Measurements from ENCODE around the gene DNASE2. TPM values are rescaled to one million over a fixed set of nuclear protein-coding genes. Genes with fewer than 3 reads are reported as not detected.
"Not testable (repeated sequence)": the region's sequence is repeated elsewhere in the genome, so short reads cannot be mapped to it uniquely, and the experiment has no call there.

The DNASE2 gene
- total RNA-seq, 1 experiment from 2014 or later: 13.7 TPM

GRCh38 chr19:12864721-12865715 lies 16.2 kb downstream of the DNASE2 start:
- no peak for DNase-seq (ENCODE audit: low read depth)

- no peak for DNase-seq (ENCODE audit: low read depth)
Measured at GRCh38 chr19:12864143-12864542, 17.1 kb downstream of the DNASE2 start.

- DNase-seq (ENCODE audit: low read depth): no peak
Measured at GRCh38 chr19:12859546-12859945, 21.7 kb downstream of the DNASE2 start.

- DNase-seq (ENCODE audit: low read depth): no peak
Measured at GRCh38 chr19:12858041-12858928, 23.0 kb downstream of the DNASE2 start.

- DNase-seq (ENCODE audit: low read depth): no peak
Measured at GRCh38 chr19:12856653-12857052, 24.6 kb downstream of the DNASE2 start.

GRCh38 chr19:12847159-12848139 lies 33.8 kb downstream of the DNASE2 start:
- DNase-seq (ENCODE audit: low read depth): peak; percentile 91

- DNase-seq (ENCODE audit: low read depth): not testable (repeated sequence)
Measured at GRCh38 chr19:12846613-12847012, 34.6 kb downstream of the DNASE2 start.

- DNase-seq (ENCODE audit: low read depth): peak; percentile 54
Measured at GRCh38 chr19:12843999-12844732, 37.1 kb downstream of the DNASE2 start.

DNA sequence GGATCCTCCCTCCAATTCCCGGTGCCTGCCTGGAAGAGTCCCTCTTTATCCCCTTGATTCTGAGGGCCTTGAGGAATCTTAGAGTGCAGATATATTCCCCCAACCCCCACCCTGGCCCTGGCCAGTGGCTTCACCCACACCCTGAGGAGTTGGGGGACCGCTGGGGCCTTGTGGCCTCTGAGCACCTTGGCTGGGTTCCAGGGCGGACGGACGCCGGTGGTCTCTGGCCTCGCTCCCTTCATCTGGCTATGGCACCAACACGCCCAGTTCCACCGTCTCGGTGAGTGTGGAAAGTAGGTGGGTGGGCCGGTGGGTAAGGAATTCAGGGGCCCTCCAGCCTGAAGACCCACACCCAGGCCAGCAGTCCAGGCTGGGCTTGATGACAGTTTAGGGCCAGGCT lies 37.9 kb downstream of the DNASE2 start:
- DNase-seq (ENCODE audit: low read depth): no peak

DNA sequence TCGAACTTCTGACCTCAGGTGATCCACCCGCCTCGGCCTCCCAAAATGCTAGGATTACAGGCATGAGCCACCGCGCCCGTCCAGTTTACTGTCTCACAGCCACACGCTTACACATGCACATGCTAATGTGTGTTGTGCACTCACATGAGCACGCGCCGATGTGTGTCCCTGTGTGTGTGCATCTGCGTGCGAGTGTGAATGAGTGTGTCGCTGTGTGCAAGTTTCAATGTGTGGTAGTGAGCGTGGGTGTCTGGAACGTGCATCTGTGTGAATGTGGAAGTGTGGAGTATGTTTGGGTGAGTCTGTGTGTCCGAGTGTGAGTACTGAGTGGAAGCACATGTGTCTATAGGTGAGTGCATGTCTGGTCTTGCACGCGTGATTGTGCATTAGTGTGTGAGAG lies 38.7 kb downstream of the DNASE2 start:
- DNase-seq (ENCODE audit: low read depth): no peak

GRCh38 chr19:12841094-12841493 lies 40.2 kb downstream of the DNASE2 start:
- DNase-seq (ENCODE audit: low read depth): peak; percentile 61

DNA sequence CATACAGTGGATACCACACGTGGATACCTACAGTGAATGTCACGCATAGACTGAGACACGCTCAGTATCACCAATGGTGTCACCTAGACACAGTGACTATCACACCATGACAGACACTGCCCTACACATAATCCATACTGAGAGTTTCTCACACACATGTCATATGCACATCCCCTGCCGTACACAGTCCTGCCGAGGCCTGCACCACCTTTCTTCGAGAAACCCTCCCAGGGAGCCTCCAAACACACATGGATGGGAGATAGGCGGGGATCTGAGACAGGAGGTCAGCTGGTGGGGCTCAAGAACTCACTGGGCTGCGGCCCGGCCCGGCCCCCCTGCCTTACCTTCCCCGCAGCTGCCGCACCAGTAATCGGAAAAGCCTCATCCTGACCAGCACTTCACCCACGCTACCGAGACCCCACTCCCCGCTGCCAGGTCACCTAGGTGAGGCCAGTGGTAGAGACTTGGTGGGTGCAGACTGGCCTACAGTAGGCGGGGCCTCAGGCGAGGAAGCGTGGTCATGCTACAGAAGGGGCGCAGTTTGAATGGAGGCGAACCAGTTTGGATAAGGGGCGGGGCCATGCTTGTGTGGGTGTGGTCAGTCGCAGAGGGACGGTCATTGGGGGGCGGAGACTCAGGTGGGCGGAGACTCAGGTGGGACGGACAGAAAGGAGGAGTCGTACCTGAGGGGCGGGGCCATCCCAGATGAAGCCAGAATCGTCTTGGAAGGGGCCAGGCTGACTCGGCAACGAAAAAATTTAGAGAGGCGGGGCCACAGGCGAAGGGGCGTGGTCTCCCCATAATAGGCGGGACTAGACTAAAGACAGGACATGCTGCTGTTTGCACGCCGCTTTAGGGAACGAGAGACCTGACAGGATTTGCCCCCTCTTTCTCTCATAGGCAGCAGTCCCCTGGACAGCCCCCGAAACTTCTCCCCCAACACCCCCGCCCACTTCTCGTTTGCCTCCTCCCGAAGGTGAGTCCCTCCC lies 40.9 kb downstream of the DNASE2 start:
- peak; percentile 96 for DNase-seq (ENCODE audit: low read depth)

- DNase-seq (ENCODE audit: low read depth): no peak
Measured at GRCh38 chr19:12838886-12839756, 42.1 kb downstream of the DNASE2 start.

DNA sequence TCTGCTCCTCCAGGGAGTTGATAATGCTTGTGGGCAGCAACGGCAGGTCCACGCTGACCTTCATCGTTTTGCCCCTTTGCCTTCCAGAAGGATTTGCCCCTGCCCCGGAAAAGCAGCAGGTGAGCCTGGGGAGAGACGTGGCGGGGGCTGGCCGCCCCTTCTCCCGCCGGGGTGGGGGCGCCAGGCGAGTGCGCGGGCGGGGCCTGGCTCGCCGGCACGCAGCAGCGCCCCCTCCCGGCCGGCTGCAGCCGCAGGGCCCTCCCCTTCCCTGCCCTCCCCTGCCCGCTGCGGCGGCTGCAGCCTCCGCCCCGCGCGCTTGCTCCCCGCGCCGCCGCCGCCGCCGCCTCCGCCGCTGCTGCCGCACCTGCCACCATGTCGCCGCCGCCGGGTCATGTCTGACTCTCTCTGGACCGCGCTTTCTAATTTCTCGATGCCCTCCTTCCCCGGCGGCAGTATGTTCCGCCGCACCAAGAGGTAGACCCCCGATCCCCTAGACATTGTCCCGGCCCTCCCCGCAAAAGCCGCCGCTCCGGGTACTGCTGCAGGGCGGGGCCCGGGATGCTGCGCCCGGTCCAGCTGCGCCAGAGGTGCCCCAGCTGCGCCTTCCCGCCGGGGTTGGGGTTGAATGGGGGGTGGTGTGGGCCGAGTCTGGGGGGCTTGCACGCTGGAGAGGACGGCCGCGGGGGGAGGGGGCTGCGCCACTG lies 42.9 kb downstream of the DNASE2 start, which contains the start of gene MAST1:
MAST1 (plus strand) TSS at position 334 of the 704 bp plus-strand sequence; CDS start at position 392, 58 bp downstream.
- peak; percentile 79 for DNase-seq (ENCODE audit: low read depth)

DNA sequence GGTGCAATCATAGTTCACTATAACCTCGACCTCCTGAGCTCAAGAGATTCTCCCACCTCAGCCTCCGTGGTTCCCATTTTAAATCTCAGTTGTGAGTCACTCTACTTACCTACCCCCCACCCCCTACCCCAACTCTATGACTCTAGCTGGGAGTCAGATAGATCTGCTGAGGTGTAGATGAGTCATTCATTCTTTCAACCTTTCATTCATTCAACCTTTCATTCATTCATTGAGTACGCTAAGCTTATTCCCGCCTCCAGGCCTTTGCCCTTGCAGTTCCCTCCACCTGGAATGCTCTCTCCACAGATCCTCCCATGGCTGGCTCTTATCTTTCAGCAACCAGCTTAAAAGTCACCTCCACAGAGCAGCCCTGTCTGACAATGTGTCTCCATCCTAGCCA lies 44.0 kb downstream of the DNASE2 start:
- DNase-seq (ENCODE audit: low read depth): peak; percentile 65

DNA sequence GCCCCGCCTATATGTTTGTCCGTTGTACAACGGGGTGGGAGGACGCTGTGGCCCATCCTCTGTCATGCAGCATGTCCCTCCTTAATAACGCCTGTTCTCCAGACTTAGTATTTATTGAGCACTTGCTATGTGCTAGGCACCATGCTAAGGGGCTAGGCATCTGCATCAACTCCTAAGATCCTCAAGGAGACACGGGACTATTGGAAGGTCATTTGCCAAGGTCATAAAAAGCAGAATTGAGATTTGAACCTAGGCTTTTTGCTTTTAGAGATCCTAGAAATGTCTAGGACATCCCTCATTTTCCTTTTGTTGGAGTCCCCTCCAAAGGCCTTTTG lies 44.8 kb downstream of the DNASE2 start:
- no peak for DNase-seq (ENCODE audit: low read depth)

DNA sequence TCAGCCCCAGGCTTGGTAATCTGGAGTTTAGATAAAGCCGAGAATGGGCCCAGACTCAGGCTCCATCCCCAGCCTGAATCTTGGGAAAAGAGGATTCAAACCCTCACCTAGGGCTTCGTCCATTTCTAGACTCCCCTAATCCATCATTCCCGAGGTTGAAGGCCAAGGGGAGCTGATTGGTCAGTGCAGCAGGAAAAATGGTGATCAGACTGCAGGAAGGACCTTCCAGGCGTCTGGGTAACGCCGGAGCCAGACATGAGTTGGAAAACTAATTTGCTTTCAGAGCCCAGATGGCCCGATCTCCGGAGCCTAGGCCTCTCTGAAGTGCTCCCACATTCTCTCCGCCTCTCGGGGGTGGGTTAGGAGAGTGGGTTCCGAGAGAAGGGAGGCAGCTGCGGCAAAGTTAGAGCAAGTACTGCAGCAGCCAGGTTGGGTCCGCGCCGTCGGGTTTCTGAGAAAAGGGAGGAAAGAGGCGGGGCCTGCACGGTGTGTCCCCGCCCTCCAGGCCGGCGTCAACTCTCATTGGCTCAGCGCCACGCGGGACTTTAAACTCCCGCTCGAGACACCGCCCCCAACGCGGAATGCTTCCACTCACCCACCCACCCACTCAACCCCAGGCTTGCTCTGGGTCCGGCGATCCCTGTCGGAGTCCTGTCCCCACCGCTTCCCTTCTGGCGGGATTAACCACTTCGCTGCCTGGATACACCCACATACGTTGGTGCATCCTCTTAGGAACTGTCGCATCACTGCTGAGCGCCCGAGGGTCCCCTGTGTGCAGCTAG lies 46.1 kb downstream of the DNASE2 start:
- DNase-seq (ENCODE audit: low read depth): peak; percentile 54

All from Daoy (cell line).